ENCODE results near the gene RUNDC3A.

The RUNDC3A gene

GRCh38 chr17:44367231-44367979 lies 59.0 kb downstream of the RUNDC3A start:
- DNase-seq (ENCODE audit: low read depth, low spot score) = no peak
- CTCF ChIA-PET = interaction anchor here (0.9 to 10.9 kb wide), 5 partner anchors 9 to 167 kb away, joined by 3 to 165 read pairs (median 7); no protein-coding TSS in a partner anchor
- no peak for TF ChIP-seq CTCF (IDR thresholded peaks at IDR 0.05; ENCODE audit: insufficient read depth, low read length, missing control alignments)
- POLR2A ChIA-PET = no interaction called here
- H3K4me3 ChIP-seq (ENCODE audit: low read depth, low read length) = no peak overlapping the region
